Ovary (tissue), 1 donor: Measurements from ENCODE around the gene ILKAP.

Source experiments
- EP300 ChIP-seq: sonication (generic); formaldehyde crosslinking; IDR thresholded peaks from one replicate; pipeline ENCODE4 v1.6.1; 2017; ENCODE audit warnings: antibody characterized with exemption
- POLR2A ChIP-seq: fragments of 450-650 bp; IDR thresholded peaks from one replicate; pipeline ENCODE4 v1.6.1; 2017; ENCODE audit warnings: antibody characterized with exemption, mild to moderate bottlenecking, moderate library complexity

GRCh38 chr2:238158018-238158508 is 45.4 kb downstream of the ILKAP start:
- TF ChIP-seq POLR2A (no peak), EP300 (no peak)
